Stimulated activated CD4-positive, alpha-beta T cell treated with anti-CD3 and anti-CD28 coated beads, Interleukin-4, amount 100 ng/mL, for 1 hour (primary cell): ENCODE results near the gene SMARCA1.
A peak's percentile ranks its signal among the peaks of the same experiment; 100 is the strongest.

Experiments
- DNase-seq: peaks from one replicate; pipeline ENCODE4 v3.0.0-alpha.2; 2020

The SMARCA1 gene

GRCh38 chrX:129530410-129530809 is 7.1 kb upstream of the SMARCA1 start:
- DNase-seq: no peak

GRCh38 chrX:129529685-129530281 is 6.5 kb upstream of the SMARCA1 start:
- DNase-seq: no peak

- no peak for DNase-seq
Observed at GRCh38 chrX:129525896-129526295, 2.6 kb upstream of the SMARCA1 start.

DNA sequence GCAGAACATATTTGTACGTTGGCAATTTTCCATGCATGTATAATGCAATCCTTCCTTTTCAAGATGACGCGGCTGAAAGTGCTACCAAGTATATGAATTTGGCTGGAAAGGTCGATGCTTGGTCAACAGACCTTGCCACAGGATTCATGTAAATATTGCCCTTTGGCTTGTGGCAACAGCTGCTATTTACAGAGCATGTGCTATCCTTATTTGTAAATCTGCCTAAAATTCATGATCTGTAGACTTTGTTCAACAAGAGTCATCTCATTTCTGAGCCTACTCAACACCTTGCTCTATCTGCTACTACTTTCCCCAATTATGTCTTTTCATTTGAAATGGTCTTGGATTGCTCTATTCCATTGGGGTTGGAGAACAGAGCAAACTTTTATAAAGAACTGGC is 1.9 kb upstream of the SMARCA1 start:
- no peak for DNase-seq

GRCh38 chrX:129524250-129524850 is 1.1 kb upstream of the SMARCA1 start:
- no peak for DNase-seq

- DNase-seq: peak; percentile 5
Observed at GRCh38 chrX:129522184-129523078, 859 bp downstream of the SMARCA1 start.

- no peak for DNase-seq
Observed at GRCh38 chrX:129520151-129520550, 3.1 kb downstream of the SMARCA1 start.

- DNase-seq: no peak
Observed at GRCh38 chrX:129516402-129516801, 6.9 kb downstream of the SMARCA1 start.

DNA sequence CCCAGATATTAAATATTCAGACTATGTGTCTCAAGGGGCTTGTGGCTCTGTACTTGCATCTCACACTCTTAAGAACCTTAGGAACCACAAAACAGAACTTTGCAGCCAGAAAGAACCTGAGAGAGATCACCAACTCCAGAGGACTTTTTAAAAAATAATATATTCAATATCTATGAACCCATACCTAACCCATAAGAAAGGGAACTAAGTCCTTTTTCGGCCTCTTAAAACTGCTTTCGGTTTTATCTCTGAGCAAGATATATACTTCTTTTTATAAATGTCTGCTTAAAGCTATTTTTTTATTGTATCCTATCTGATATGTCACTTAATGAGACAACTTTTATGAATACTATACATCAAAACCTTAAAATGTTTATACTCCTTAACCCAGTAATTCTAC is 10.9 kb downstream of the SMARCA1 start:
- no peak for DNase-seq

GRCh38 chrX:129511689-129512088 is 11.6 kb downstream of the SMARCA1 start:
- no peak for DNase-seq

DNA sequence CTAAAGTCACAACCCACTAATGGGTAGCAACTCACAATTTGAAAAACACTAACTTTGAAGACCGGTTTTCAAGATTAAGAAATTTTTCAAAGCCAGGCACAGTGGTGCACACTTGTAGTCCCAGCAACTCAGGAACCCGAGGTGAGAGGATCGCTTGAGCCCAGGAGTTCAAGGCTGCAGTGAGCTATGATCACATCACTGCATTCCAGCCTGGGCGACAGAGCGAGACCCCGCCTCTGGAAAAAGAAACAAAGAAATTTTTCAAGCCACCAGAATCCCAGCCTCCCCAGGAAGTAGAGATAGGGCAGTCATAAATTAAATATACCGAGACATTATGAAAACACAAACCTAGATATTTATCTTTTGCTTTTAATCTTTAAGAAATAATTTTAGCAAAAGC is 13.0 kb downstream of the SMARCA1 start:
- DNase-seq: no peak

DNA sequence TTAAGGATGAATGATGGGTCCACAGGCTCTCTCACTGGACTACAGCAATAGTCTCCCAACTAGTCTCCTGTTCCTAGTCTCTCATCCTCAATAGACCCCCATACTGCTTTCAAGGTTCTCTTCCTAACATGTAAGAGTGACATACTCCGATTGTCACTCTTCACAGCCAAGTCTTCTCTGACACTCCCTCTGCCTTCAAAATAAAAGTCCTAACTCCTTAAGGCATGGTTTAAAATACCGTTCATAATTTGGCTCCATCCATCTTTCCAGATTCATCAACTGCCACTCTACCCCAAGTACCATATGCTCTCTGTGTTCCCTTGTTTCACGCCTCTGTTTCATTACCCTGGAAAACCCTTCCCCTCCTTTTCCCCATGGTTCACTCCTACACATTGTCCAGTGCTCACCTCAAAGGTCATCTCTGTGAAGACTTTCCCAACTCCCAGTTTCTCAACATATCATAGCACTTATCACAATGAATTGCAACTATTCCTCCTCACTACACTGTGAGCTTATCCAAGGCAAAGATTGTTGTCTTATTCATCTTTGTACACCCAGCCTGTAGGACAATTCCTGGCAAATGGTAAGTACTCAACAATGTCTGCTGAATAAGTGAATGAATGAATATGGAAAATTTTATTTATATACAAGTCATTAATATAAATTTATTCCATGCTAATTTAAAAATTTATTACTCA is 26.0 kb downstream of the SMARCA1 start:
- no peak for DNase-seq

GRCh38 chrX:129496625-129497024 is 26.7 kb downstream of the SMARCA1 start:
- DNase-seq: no peak

DNA sequence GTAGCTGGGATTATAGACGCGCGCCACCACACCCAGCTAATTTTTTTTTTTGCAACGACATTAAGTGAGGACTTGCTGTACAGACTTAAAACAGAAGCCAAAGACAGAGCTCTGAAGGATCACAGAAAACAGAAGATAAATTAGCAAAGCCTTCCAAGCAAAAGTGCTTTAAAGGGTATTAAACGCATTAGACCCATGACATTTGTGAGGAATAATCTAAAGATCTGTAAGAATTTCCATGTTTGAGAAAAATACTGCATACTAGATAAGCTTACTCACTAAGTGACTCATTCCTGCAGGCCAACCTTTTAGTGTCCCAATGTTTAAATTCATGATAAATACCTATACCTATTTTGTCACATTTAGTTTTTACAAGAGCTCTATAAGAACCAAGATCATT is 27.4 kb downstream of the SMARCA1 start:
- DNase-seq: no peak

GRCh38 chrX:129494887-129495286 is 28.4 kb downstream of the SMARCA1 start:
- no peak for DNase-seq

DNA sequence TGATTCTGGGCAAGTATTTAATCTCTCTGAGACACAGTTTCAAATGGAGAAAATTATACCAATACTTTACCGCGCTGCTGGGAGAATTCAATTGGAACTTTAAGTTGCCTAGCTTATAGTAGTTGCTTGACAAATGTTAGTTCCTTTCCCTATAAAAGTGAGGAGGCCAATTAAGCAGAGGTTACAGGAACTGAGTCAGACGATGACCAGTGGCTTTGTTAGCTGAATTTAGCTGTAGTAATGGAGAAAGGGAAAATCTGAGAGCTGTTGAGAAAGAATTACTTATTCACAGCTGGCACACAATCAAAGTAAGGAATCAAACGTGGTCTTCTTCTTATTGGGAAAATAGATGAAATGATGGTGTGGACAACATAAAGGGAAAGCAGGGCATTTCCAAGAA is 29.6 kb downstream of the SMARCA1 start:
- DNase-seq: no peak

DNA sequence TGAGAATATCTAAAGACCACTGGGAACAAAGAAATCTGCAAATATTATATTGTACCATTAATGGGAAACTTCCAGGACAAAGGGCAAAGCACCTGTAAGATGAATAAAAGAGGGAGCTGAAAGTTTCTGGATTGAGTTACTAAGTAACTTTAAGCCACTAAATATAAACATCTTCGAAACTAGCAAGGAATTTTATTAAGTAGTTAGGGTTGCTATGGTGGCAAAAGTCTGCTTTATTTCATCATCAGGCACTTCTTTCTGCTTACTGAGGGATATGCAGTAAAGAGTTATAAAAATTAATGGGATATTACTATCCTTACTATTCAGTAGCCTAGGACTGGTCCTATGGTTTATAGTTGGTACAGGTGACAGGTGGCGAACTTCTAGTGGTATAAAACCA is 33.0 kb downstream of the SMARCA1 start:
- no peak for DNase-seq

DNA sequence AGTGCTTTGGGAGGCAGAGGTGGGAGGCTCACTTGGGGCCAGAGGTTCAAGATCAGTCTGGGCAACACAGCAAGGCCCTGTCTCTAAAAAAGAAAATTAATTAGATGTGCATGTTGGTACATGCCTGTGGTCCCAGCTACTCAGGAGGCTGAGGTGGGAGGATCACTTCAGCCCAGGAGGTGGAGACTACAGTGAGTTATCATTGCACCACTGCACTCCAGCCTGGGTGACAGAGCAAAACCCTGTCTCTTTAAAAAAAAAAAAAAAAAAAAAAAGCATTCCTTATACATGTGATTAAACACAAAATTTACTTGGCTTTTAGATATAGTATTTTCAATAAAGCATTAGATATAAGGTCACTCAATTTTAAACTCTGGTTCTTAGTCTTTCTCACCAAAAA is 34.9 kb downstream of the SMARCA1 start:
- DNase-seq: no peak

GRCh38 chrX:129480889-129481288 is 42.4 kb downstream of the SMARCA1 start:
- no peak for DNase-seq

- DNase-seq: no peak
Observed at GRCh38 chrX:129478516-129478915, 44.8 kb downstream of the SMARCA1 start.

GRCh38 chrX:129472116-129472515 is 51.2 kb downstream of the SMARCA1 start:
- no peak for DNase-seq

- no peak for DNase-seq
Observed at GRCh38 chrX:129462707-129463106, 60.6 kb downstream of the SMARCA1 start.

DNA sequence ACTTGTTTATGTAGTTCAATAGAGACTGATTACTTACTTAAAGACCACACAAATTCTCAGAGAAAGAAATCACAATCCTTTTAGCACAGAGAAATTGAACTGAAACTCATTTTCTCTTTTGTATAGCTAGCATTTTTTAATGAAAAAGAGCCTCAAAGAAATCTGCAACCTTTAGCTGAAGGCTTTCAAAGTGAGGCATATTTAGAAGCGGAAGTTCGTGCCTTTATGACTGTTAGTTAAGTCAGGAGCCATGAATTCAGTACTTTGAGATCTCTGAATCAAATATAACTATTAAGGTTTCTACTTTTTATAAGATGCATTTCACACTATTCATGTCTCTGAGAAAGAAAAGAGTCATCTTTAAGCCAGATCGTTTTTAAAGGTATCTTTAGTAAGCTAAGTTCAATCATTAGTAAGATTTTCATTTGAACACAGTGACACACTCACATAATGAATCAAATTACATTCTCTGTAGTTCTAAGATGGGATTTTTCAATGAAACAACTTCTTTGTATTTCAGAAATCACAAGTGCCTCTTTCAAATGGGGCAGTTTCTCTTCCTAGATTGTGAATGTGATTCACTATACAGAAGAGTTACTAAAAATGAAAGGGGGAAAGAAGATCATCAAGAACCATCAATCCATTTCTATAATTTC is 61.4 kb downstream of the SMARCA1 start:
- DNase-seq: no peak
